ENCODE measurements around the gene SSR4. TPM values are rescaled to one million over a fixed set of nuclear protein-coding genes. Genes with fewer than 3 reads are reported as not detected.
"Not testable (repeated sequence)": the region's sequence is repeated elsewhere in the genome, so short reads cannot be mapped to it uniquely, and the experiment has no call there.

SSR4 gene
- total RNA-seq, 2 donors from 2014 or later = 150 to 192 TPM

DNA sequence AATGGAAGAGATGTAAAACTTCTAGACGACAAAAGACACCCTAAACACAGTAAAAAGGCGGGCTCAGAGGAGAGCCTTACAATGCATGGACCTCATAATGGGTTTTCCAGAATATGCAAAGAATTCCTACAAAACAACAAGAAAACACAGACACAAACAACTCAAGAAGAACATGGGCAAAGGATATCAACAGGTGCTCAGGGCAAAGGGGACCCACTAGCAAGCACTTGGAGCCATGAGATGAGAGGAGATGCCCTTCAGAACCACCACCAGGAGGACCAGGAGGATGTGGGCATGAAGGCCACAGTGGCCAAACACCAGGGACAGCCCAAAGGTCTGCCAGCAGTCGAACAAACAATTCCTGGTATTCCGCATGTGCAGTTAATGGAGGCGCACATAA lies 18.7 kb downstream of the SSR4 start:
- no peak overlapping the region for H3K4me3 Mint-ChIP-seq
- H3K9me3 Mint-ChIP-seq = no peaks in the 10 kb centered on the region
- ATAC-seq (replicated peaks in 1 of 2) (no peak), DNase-seq (no peak)
- no peaks in the 10 kb centered on the region for H3K36me3 Mint-ChIP-seq (ENCODE audit: insufficient read depth in 2 of 2)
- H3K27me3 Mint-ChIP-seq (ENCODE audit: low read depth) = peaks cover 31% of the 10 kb centered on the region
- no peak overlapping the region for H3K27ac Mint-ChIP-seq
- H3K4me1 Mint-ChIP-seq (ENCODE audit: low read depth) = peaks cover 11% of the 10 kb centered on the region

GRCh38 chrX:153814591-153815315 lies 20.3 kb downstream of the SSR4 start:
- Mint-ChIP-seq H3K27me3 (ENCODE audit: low read depth) (peaks cover 31% of the 10 kb centered on the region), H3K4me3 (no peak overlapping the region), H3K4me1 (ENCODE audit: low read depth) (peaks cover 16% of the 10 kb centered on the region), H3K9me3 (no peaks in the 10 kb centered on the region), H3K36me3 (ENCODE audit: insufficient read depth in 2 of 2) (no peaks in the 10 kb centered on the region), H3K27ac (no peak overlapping the region)
- DNase-seq (no peak), ATAC-seq (replicated peaks in 1 of 2) (no peak)

DNA sequence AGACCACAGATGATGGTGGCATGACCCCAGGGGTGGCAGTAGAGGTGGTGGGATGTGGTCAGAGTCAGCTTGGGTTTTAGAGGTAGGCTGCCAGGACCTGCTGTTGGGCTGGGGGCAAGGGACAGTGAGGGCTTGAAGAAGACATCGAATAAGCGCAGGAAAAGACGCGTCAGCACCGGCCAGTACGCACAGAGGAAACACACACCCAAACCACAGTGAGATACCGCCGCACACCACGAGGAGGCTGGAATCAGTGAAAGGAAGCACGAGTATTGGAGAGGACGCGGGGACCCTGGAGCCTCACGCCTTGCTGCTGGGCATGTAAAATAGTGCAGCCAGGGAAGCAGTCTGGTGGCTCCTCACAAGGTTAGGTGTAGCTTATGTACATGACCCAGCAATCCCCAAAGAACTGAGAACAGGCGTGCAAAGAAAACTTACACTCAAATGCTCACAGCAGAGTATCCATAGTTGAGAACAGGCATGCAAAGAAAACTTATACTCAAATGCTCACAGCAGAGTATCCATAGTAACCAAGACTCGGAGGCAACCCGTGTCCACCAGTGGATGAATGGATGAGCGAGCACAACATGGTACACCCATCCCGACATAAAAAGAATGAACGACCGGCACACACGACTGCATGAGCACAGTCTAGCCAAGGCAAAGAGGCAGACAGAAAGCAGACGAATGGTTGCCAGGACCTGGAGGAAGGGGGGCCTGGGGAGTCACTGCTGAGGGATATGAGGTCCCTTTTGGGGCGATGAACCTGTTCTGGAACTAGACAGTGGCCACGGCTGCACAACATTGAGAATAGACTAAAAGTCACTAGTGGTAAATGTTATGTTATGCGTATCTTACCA lies 22.6 kb downstream of the SSR4 start:
- no peaks in the 10 kb centered on the region for H3K9me3 Mint-ChIP-seq
- ATAC-seq (replicated peaks in 1 of 2) = peak; percentile 50 to 64
- H3K27me3 Mint-ChIP-seq (ENCODE audit: low read depth) = peaks cover 31% of the 10 kb centered on the region
- peak overlapping the region; percentile 33 to 45 for H3K4me3 Mint-ChIP-seq
- H3K27ac Mint-ChIP-seq = no peak overlapping the region
- peak; percentile 25 to 32 for DNase-seq
- peaks cover 21% of the 10 kb centered on the region for H3K4me1 Mint-ChIP-seq (ENCODE audit: low read depth)
- H3K36me3 Mint-ChIP-seq (ENCODE audit: insufficient read depth in 2 of 2) = no peaks in the 10 kb centered on the region

DNA sequence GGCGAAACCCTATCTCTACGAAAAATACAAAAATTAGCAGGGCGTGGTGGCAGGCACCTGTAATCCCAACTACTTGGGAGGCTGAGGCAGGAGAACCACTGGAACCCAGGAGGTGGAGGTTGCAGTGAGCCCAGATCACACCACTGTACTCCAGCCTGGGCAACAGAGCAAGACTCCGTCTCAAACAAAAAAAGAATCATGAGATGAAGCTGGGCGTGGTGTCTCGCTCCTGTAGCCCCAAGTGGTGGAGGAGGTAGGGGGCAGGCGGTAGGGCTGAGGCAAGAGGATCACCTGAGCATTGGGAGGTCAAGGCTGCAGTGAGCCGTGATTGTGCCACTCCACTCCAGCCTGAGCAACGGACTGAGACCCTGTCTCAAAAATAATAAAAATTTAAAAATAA lies 23.6 kb downstream of the SSR4 start:
- Mint-ChIP-seq H3K4me1 (ENCODE audit: low read depth) (peaks cover 29% of the 10 kb centered on the region), H3K27me3 (ENCODE audit: low read depth) (peaks cover 34% of the 10 kb centered on the region), H3K4me3 (peak overlapping the region; percentile 49 to 73)
- not testable (repeated sequence) for H3K27ac Mint-ChIP-seq; H3K36me3 Mint-ChIP-seq (ENCODE audit: insufficient read depth in 2 of 2); H3K9me3 Mint-ChIP-seq; DNase-seq; ATAC-seq (replicated peaks in 1 of 2)

GRCh38 chrX:153818571-153819383 lies 24.3 kb downstream of the SSR4 start:
- ATAC-seq (replicated peaks in 1 of 2) = peak; percentile 89
- Mint-ChIP-seq H3K27me3 (ENCODE audit: low read depth) (peaks cover 29% of the 10 kb centered on the region), H3K4me1 (ENCODE audit: low read depth) (peaks cover 29% of the 10 kb centered on the region), H3K27ac (no peak overlapping the region), H3K9me3 (no peaks in the 10 kb centered on the region), H3K36me3 (ENCODE audit: insufficient read depth in 2 of 2) (no peaks in the 10 kb centered on the region), H3K4me3 (peak overlapping the region; percentile 68 to 73)
- peak; percentile 63 to 69 for DNase-seq

DNA sequence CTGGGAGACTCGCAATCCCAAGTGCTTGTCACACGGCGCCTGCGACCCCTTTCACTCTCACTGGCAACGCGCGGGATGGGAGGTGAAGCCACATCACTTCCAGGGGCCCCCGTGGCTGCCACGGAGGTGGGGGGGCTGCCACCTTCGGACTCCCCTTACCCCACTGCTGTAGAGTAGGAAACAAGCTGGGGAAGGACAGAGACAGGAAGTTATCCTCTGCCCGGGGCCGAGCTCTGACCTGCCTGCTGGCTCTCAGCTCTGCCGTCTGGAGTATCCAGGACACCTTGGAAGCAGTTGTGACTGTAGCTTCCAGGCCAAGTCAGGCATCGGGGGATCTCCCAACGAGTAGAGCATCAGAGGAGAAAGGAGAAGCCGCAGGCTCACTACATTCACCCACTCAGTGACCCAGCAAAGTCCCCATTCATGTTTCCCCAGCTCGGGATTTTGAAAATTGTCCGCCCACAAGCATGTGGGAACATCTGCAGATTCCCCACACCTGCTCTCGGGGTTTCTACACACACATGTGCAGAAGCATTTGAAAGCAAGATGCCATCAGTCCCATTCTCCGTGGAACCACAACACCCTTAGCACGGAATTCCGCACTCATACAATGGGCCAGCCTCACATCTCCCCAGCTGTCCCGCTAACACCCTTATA lies 25.0 kb downstream of the SSR4 start:
- Mint-ChIP-seq H3K9me3 (no peaks in the 10 kb centered on the region), H3K27me3 (ENCODE audit: low read depth) (peaks cover 28% of the 10 kb centered on the region), H3K4me1 (ENCODE audit: low read depth) (peaks cover 29% of the 10 kb centered on the region), H3K4me3 (peak overlapping the region; percentile 61 to 68), H3K27ac (no peak overlapping the region), H3K36me3 (ENCODE audit: insufficient read depth in 2 of 2) (no peaks in the 10 kb centered on the region)
- ATAC-seq (replicated peaks in 1 of 2) (peak; percentile 12 to 14), DNase-seq (no peak)

DNA sequence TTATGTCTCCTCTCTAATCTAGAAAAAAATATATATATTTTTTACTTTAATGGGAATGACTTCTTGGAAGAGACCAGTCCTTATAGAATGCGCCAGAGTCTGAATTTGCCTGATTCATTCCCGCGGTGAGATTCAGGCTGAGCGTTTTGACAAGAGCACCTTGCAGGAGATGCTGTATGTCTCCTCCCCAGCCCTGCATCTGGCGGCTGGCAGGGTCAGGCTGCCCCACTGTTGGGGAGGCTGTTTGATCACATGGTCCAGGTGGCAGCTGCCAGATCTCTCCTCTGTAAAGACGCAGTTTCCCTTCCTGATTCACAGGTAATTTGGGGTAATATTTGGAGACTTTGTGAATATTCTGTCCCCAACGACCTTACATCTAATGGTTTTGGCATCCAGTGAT lies 26.1 kb downstream of the SSR4 start:
- Mint-ChIP-seq H3K27me3 (ENCODE audit: low read depth) (peaks cover 20% of the 10 kb centered on the region), H3K4me1 (ENCODE audit: low read depth) (peaks cover 29% of the 10 kb centered on the region)

GRCh38 chrX:153821066-153821465 lies 26.6 kb downstream of the SSR4 start:
- ATAC-seq (replicated peaks in 1 of 2) (no peak), DNase-seq (no peak)
- Mint-ChIP-seq H3K4me3 (peak overlapping the region in 1 of 2 donors; percentile 28), H3K4me1 (ENCODE audit: low read depth) (peaks cover 29% of the 10 kb centered on the region), H3K27ac (no peak overlapping the region), H3K9me3 (no peaks in the 10 kb centered on the region), H3K36me3 (ENCODE audit: insufficient read depth in 2 of 2) (no peaks in the 10 kb centered on the region), H3K27me3 (ENCODE audit: low read depth) (peaks cover 20% of the 10 kb centered on the region)

More for the DNA sequence above, 26.1 kb downstream of the SSR4 start:
- ATAC-seq (replicated peaks in 1 of 2) (no peak), DNase-seq (no peak)
- Mint-ChIP-seq H3K9me3 (no peaks in the 10 kb centered on the region), H3K27ac (no peak overlapping the region), H3K36me3 (ENCODE audit: insufficient read depth in 2 of 2) (no peaks in the 10 kb centered on the region), H3K4me3 (peak overlapping the region in 1 of 2 donors; percentile 28)

GRCh38 chrX:153824348-153824747 lies 29.9 kb downstream of the SSR4 start:
- DNase-seq (no peak), ATAC-seq (replicated peaks in 1 of 2) (no peak)
- H3K4me3 Mint-ChIP-seq = no peak overlapping the region
- H3K36me3 Mint-ChIP-seq (ENCODE audit: insufficient read depth in 2 of 2) = no peaks in the 10 kb centered on the region
- no peaks in the 10 kb centered on the region for H3K9me3 Mint-ChIP-seq
- H3K27ac Mint-ChIP-seq = no peak overlapping the region
- H3K27me3 Mint-ChIP-seq (ENCODE audit: low read depth) = peaks cover 27% of the 10 kb centered on the region
- H3K4me1 Mint-ChIP-seq (ENCODE audit: low read depth) = peaks cover 16% of the 10 kb centered on the region

DNA sequence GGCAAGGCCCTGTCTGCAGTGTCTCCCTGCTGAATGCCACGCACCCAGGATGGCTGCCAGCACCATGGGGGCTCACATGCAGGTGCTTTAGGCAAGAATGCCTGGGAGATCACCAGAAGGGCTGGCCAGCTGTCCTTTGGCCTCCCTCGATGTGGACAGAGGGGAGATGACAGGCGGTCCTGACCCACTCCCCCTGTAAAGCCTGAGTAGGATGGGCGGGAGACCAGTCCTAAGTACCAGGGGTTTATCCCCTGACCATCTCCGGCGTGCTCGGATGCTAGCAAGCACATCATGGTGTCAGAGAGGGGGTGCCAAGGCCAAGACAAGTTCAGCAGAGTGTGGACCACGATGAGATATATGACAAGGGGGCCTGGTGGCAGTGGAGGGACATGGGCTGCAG lies 30.6 kb downstream of the SSR4 start:
- ATAC-seq (replicated peaks in 1 of 2) = no peak

GRCh38 chrX:153827016-153827415 lies 32.5 kb downstream of the SSR4 start:
- H3K36me3 Mint-ChIP-seq (ENCODE audit: insufficient read depth in 2 of 2) = no peaks in the 10 kb centered on the region
- no peaks in the 10 kb centered on the region for H3K9me3 Mint-ChIP-seq
- H3K27ac Mint-ChIP-seq = no peak overlapping the region
- H3K4me3 Mint-ChIP-seq = peak overlapping the region in 1 of 2 donors; percentile 15
- no peak for DNase-seq
- no peak for ATAC-seq (replicated peaks in 1 of 2)
- peaks cover 38% of the 10 kb centered on the region for H3K27me3 Mint-ChIP-seq (ENCODE audit: low read depth)
- H3K4me1 Mint-ChIP-seq (ENCODE audit: low read depth) = peaks cover 8% of the 10 kb centered on the region

More for the DNA sequence above, 30.6 kb downstream of the SSR4 start:
- Mint-ChIP-seq H3K4me3 (no peak overlapping the region), H3K27me3 (ENCODE audit: low read depth) (peaks cover 27% of the 10 kb centered on the region), H3K36me3 (ENCODE audit: insufficient read depth in 2 of 2) (no peaks in the 10 kb centered on the region), H3K27ac (no peak overlapping the region), H3K9me3 (no peaks in the 10 kb centered on the region), H3K4me1 (ENCODE audit: low read depth) (peaks cover 14% of the 10 kb centered on the region)
- no peak for DNase-seq

GRCh38 chrX:153827903-153828302 lies 33.4 kb downstream of the SSR4 start:
- Mint-ChIP-seq H3K4me3 (no peak overlapping the region), H3K9me3 (no peaks in the 10 kb centered on the region), H3K27ac (no peak overlapping the region), H3K27me3 (ENCODE audit: low read depth) (peaks cover 35% of the 10 kb centered on the region), H3K36me3 (ENCODE audit: insufficient read depth in 2 of 2) (no peaks in the 10 kb centered on the region), H3K4me1 (ENCODE audit: low read depth) (no peaks in the 10 kb centered on the region)
- ATAC-seq (replicated peaks in 1 of 2) (no peak), DNase-seq (no peak)
